Ramos (cell line): ENCODE data around the gene MYBPC3.

Experiments used
- in situ Hi-C: fragments of 300-500 bp; cut with MboI; formaldehyde crosslinking; loops from one replicate; pipeline ENCODE4 v1.14.3; 2022; ENCODE audit warnings: low sequenced_read_pairs; ENCODE audit not compliant: unreplicated experiment

Gene MYBPC3

GRCh38 chr11:47387944-47388696 is 35.6 kb upstream of the MYBPC3 start:
- in situ Hi-C loops, result no loop called here

GRCh38 chr11:47384498-47384897 is 32.0 kb upstream of the MYBPC3 start:
- in situ Hi-C loops, result no loop called here

DNA sequence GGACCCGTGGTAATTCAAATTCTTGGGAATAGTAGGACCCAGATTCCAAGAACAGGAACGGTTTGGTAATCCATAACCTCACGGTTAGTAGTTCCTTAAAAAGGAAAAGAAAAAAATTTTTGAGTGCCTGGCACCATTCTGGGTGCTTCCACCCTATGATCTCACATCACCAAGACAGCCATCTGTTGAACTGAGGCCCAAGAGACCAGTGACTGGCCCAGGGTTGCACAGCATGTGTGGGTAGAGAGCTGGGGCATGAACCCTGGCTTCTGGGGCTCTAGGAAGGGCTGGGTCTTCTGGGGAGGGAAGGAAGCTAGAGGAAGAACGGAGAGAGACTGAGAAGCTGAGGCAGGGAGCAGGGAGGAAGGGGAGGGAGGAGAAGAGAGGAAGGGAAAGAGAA is 30.6 kb upstream of the MYBPC3 start:
- in situ Hi-C loops, result no loop called here

GRCh38 chr11:47380078-47380477 is 27.6 kb upstream of the MYBPC3 start:
- in situ Hi-C loops, result no loop called here

- in situ Hi-C loops, result no loop called here
Measured at GRCh38 chr11:47379317-47379716, 26.8 kb upstream of the MYBPC3 start.

DNA sequence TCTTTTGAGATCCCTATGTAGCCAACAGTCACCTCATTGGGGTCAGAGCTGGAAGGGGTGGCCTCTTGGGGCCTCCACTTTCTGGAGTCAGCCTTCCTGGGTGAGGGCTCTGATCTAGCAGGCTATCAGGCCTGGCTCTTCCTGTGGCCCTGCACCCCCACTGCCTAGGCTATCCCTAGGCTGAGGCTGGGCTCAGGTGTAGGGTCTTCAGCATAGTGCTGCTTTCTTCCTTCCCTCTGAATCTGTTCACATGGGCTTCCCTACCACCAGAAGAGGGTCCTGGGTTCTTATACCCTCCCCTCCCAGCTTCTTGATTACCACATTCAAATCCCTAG is 26.3 kb upstream of the MYBPC3 start:
- in situ Hi-C loops, result no loop called here

GRCh38 chr11:47378010-47378835 is 25.7 kb upstream of the MYBPC3 start, which contains the start of gene SPI1:
TSS of gene SPI1 (minus strand) at chr11:47378547. CDS start at chr11:47378353, 194 bp downstream.
- in situ Hi-C loops, result no loop called here

DNA sequence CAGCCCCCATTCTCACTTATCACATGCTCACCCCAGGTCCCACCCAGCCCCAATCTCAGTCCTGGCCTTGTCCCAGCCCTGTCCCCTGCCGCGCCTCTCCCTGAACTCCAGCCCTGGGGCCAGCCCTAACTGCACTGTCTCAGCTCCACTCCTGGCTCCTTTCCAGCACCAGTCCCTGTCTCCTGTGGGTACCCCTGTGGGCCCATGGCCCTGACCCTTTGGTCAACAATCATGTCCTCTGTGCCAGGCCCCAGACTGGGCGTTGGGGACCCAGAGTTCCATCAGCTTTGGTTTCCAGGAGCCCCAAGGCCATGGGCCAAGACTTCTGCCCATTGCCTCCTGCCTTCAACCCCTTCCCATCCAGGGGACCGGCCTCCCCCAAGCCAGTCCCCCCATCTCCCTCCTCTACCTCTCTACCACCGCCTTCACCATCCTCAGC is 25.1 kb upstream of the MYBPC3 start:
- in situ Hi-C loops, result no loop called here

DNA sequence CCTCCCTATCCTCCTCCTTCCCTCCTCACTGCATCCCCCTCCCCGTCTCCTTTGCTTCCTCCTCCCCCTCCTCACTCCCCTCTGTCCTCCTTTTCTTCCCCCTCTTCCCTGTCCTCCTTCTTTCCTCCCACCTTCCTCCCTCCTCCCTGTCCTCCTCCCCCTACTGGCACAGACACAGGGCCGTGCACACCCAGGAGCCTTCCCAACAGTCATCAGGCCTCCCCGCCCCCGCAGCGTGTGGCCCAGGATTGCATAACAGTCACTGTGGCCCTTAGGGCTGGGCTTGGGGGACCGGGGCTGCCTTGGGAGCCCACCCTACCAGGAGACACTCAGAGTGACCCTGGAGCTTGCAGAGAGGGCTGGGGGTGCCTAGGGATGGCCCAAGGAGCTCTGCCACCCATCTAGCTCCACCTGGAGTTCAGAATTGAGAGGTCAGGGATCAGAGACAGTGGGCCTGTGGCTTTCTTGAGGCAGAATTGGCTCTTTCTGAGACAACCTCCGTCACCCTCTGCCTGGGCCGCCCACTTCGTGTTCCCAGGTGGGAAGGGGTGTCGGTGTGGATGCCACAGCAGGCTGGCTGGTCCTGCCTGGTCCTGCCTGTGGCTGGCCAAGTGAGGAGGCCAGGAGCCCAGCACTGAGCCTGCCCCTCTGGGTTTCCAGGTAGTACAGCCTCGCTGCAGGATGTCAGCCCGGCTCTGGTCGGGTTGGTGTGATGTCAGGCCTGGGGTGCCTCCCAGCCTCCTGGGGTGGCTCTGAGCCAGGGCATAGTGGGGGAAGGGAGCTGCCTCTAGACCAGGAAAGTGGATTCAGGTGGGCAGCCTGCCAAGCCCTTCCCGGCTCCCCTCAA is 24.2 kb upstream of the MYBPC3 start:
- in situ Hi-C loops, result no loop called here

DNA sequence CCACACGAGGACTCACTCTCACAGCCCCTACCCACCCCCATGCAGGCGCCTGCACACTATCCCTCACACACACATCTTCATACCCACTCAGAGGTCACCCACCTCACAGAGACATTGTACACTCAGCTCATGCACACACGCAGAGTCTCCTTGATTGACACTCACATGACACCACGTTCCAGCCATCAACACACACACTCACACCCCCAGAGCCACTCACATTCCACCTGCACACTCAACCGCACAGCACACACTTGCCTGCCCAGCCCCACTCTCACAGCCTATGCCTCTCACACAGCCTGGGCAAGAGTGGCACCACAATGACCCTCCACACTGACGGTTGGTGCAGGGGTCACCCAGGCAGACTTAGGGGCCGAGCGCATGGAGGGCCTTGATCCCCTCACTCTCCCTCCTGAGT is 23.6 kb upstream of the MYBPC3 start:
- in situ Hi-C loops, result no loop called here

- in situ Hi-C loops, result no loop called here
Measured at GRCh38 chr11:47375546-47376085, 23.1 kb upstream of the MYBPC3 start.

- in situ Hi-C loops, result no loop called here
Measured at GRCh38 chr11:47375020-47375419, 22.5 kb upstream of the MYBPC3 start.

- in situ Hi-C loops, result no loop called here
Measured at GRCh38 chr11:47374720-47375019, 22.2 kb upstream of the MYBPC3 start.

DNA sequence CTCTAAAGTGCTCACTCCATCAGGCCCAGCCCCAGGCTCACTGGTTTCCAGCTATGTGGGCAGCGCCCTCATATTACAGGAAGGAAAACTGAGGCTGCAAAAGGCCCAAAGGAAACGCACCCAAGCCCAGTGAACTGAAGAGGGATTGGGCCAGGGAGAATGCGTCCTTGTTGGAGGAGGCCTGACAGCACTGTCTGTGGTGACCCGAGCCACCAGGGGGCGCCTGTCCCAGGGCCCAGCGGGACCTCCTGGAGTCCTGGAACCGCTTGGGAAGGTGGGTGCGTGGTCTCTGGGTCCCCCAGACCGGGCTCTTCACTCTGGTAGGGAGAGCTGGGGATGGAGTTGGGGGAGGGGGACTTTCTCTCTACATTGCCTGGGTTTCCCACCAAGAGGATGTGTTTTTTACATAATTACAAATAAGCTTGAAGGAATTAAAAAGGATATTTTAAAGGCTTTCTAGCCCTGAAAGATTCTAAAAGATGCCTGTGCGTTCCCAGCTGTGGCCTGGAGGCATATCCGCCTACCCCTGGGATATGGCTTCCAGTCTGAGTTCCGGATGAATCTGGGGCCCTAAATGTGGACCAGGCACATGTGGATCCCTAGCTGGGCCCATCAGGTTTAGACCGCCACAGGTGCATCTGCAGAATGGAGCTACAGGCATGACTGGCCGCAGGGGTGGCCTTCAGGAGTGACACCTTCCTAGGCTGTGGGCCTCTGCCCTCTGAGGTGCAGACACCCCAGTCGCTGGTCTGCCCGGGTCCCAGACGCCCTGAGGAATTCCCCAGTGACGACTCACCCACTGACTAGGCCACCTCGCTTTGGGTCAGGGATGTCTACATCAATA is 21.6 kb upstream of the MYBPC3 start:
- in situ Hi-C loops, result no loop called here

DNA sequence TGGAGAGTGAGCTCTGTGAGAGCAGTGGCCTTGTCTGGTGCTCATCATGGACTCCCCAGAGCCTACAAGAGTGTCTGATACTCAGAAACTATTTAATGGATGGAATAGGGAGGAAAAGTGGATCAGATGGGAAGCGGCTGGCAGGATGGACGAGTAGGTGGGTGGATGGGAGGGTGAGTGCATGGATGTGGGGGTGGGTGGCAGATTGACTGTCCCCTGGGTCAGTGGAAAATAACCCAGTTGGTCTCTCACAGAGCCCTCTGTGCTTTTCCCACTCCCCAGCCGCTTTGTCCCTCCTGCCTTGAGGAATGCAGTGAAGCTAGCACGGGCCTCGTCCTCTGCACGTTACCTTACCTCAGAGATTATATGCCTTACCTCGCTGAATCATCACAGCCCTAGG is 19.9 kb upstream of the MYBPC3 start:
- in situ Hi-C loops, result no loop called here

GRCh38 chr11:47369676-47370075 is 17.2 kb upstream of the MYBPC3 start:
- in situ Hi-C loops, result no loop called here

- in situ Hi-C loops, result no loop called here
Measured at GRCh38 chr11:47366020-47366490, 13.6 kb upstream of the MYBPC3 start.

- in situ Hi-C loops, result no loop called here
Measured at GRCh38 chr11:47361419-47361818, 8.9 kb upstream of the MYBPC3 start.

DNA sequence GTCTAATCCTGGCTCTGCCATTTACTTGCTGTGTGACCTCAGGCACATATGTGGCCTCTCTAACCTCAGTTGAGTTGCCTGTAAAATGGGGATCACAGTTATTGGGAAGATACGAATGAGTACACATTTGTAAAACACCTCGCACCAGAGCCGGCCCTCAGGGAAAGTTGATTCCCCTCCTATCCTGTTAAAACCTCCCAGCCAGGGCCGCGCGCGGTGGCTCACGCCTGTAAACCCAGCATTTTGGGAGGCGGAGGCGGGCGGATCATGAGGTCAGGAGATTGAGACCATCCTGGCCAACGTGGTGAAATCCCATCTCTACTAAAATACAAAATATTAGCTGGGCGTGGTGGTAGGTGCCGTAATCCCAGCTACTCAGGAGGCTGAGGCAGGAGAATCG is 7.8 kb upstream of the MYBPC3 start:
- in situ Hi-C loops, result no loop called here

GRCh38 chr11:47359586-47359985 is 7.1 kb upstream of the MYBPC3 start:
- in situ Hi-C loops, result no loop called here
